GM18519 (cell line): ENCODE measurements around the gene ICE2.

ENCODE experiments used
- ATAC-seq: cut with Tn5 transposase; IDR thresholded peaks from one replicate; pipeline ENCODE4 v1.9.1; 2021; ENCODE audit warnings: mild to moderate bottlenecking, moderate library complexity; ENCODE audit not compliant: unreplicated experiment, low FRiP score

ICE2 gene

DNA sequence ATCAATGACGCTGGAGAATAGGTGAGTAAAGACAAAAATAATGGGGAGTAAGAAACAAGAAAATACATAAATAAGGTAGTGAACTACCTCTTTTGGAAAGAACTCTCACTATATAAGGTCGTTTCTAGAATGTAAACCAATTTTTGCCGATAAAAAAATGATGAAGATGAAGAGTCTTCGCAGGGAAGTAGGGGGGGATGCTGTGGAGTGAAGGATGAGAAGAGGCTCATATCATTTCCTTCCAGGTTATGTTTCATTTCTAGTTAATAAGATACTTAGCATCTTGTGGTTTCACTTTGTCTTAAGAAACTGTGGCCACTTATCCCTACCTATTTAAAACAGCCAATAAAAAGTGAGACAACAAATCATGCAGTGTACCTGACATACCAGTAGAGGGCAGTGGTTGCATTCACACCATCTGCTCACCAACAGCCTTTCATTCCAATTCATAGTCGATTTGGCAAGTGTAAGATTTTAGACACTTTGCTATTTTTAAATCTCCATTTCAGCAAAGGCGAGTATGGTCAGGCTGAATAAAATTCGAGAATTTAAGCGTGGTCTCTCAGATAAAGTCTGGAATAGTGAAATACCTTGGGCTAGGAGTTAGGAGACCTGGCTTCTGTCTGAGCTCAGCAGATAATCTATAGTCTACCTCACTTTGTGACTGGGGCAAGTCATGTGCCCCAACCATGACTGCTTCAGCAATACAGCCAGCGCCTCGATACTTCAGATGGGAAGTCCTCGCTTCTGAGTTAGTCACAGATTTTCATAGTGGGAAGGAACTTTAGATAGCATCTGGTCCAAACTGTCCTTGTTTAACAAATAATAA, 28.9 kb upstream of the ICE2 start:
- peak; percentile 45 for ATAC-seq

DNA sequence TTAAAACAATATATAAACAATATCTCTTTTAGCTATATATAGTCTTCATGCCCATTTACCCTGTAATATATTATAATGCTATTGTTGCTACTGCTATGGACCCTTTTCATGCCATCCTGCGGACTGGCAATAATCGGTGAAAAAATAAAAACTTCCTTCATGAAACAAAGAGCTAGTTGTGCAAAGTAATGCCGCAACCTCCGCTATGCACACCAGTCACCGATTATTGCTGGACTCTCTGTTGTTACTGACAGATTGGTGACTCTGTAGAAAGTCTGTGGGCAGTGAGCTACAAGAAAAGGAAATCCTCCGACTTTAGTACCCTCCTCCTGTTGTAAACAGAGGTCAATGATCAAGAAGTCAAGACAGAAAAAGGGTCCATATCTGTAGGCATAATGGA, 17.9 kb upstream of the ICE2 start:
- ATAC-seq = no peak

GRCh38 chr15:60494108-60494507, 15.2 kb upstream of the ICE2 start:
- ATAC-seq = no peak

GRCh38 chr15:60493166-60493565, 14.2 kb upstream of the ICE2 start:
- ATAC-seq = no peak

DNA sequence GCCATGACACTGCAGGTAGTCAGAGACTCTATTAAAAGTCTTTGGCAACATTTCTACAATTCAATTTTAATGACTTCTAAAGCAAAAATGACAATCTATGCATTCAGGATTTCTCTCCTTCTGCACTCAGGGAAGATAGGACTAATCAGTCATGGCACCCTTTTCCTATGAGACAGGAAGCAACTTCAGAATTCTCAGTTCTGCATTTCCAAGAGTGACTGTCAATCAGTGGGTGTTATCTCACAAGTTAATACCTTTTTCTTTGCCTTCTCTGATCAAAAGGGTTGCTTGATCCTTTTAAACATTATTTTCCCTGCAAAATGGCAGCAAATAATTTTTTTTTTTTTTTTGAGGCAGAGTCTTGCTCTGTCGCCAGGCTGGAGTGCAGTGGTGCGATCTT, 7.8 kb upstream of the ICE2 start:
- ATAC-seq = no peak

DNA sequence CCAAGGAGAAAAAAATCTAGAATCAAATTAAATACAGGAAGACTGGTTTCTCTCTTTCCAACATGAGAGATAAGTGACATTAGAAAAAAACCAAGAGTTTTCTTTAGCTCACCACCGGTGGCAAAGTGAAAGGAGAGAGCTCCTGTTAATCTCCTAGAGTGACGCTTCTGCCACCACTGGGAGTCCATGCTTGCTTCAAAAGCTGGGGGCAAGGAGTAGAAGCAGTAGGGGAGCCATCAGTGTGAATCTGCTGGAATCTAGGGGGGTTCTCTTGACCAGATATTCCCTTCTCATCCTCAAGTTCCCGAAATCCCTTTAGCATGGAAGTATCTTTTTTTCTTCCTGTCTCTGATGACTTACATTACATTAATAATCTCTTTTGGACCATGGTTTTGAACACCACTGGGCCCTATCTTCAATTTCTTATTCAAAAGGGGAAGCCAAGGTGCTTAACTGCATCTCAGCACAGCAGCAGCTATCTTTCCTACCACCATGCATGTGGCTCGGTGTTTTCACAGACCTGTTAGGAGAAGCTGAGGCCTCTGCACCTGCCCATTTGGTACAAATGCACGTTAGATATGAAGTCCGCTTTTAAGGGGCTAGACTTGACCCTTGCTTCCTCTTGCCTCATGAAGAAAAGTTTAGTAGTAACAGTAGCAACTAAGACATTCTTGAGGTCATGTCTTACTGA, 6.6 kb upstream of the ICE2 start:
- ATAC-seq = no peak

DNA sequence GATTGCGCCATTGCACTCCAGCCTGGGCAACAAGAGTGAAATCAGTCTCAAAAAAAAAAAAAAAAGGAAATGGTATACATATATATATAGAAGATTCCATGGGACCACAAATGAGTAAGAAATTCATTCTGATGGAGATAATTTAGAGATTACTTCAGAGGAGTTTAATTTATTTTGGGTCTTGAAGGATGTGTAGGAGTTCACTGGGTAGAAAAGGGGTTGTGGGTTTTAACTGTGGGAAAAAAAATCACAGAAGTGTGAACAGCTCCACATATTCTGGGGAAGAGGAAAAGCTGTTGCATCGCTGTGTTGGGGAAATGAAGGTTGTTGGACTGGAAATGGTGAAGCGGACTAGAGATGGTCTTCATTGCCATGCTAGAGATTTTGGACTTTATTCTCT, 4.1 kb upstream of the ICE2 start:
- no peak for ATAC-seq

- ATAC-seq = no peak
These were observed 1.9 kb upstream of the ICE2 start for GRCh38 chr15:60480888-60481287.

- no peak for ATAC-seq
These were observed 1.2 kb upstream of the ICE2 start for GRCh38 chr15:60480149-60480548.

DNA sequence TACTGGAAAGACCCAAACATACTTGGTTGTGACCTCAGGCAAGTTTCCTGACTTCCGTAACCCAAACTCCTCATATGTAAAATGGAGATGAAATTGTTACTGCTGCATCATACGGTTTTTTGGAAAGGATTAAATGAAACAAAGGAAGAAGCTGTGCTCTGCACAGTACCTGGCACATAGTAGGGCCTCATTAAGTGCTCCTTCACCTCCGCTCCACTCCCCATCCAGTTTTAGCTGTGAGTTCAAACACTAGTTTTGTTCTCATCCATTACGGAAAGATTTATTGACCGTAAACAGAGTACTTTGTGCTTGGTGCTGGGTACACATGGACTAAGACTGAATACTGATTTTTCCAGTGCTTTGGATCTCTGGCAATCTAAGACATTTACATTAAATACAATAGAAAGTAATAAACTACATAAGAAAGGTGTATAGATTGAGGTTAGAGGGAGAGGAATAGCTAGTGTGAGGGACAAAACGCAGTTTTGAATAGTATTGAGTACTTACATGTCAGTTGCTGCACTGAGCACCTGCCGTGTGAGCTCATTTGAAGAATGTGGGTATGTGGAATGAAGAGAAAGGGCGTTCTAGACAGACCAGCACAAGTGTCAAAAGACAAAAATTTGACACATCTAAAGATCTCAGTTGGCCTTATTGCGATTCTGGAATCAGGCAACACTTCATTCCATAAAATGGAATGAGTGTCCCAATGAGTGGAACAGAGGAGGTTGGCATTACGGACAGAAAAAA, 594 bp upstream of the ICE2 start:
- ATAC-seq = no peak

GRCh38 chr15:60477916-60478565, 901 bp downstream of the ICE2 start:
- no peak for ATAC-seq

DNA sequence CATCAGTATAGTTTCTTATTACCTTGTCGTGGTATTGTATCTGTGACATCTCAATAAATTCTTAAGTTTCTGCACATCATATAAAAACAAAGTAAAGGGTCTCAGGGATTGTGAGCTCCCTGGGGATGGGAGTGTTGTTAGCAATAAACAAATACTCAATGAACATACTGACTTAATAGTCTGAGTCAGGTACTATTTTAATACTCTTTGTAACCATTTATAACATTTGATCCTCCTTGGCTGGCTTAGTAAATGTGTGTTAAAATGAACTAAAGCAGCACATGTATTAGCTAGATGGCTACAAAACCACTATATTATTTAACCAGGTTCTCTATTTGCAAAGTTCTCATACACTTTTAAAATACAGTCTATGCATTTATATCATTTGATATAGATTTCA, 1.8 kb downstream of the ICE2 start:
- ATAC-seq = no peak

GRCh38 chr15:60476713-60477112, 2.2 kb downstream of the ICE2 start:
- no peak for ATAC-seq

GRCh38 chr15:60473135-60473534, 5.8 kb downstream of the ICE2 start:
- ATAC-seq = no peak

DNA sequence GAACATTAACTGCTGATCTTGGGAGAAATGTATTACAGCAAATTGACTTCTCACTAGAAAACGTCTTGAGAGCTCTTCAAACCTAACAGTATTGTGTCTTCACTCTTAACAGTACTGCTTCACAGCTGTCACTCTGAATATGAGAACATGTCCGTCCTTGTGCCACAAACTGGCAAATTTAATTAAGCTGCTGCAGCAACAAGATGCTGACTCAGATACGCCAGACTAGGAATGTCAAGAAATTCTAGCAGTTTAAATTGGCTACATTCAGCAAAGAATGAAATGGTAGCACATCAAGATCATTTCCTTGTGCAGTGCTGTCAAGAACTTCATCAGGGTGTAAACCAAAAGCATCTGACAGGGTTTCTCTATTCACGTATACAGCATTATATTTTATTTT, 7.6 kb downstream of the ICE2 start:
- ATAC-seq = no peak

DNA sequence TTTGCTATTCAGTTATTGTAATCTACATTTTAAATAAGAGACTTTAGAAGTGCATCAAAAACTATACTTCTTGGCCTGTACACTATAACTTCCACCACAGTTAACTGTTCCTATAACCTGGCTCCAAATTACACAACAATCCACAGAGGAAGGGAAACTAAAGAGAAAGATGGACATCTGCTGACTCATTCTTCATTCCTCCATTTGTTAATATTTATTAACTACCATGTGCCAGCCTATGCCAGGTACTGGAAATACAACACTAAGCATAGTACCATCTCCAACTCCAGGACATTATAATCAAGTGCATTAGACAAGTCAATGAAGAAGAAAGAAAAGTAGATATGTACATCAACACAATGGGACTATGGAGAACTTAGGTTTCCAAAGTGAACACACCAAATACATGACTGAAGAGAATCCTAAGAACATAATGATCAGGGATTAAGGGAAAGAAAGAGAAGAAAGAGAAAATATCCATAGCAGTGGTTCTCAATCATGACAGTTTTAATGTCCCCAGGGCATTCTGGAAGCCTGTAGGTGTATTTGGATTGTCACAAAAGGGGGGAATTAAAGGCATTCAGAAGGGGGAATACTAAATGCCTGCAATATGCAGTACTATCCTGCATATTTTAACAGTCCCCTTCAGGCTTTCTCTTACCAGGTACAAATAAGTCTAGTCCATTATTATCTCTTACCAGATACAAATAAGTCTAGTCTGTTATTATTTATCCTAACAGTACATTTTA, 8.9 kb downstream of the ICE2 start:
- ATAC-seq = no peak

GRCh38 chr15:60464836-60465630, 13.9 kb downstream of the ICE2 start:
- no peak for ATAC-seq

- no peak for ATAC-seq
These were observed 16.9 kb downstream of the ICE2 start for GRCh38 chr15:60462027-60462426.

- ATAC-seq = no peak
These were observed 18.0 kb downstream of the ICE2 start for GRCh38 chr15:60460931-60461330.
